Smooth muscle cell (in vitro differentiated cells): Measurements from ENCODE around the gene HDAC9. TPM values are rescaled to one million over a fixed set of nuclear protein-coding genes. Genes with fewer than 3 reads are reported as not detected.
A peak's percentile ranks its signal among the peaks of the same experiment; 100 is the strongest.

Source experiments
- DNase-seq: peaks from one replicate; lab custom pipeline; 2025; ENCODE audit not compliant: unreplicated experiment; lab: John Stamatoyannopoulos, UW
- H2AFZ ChIP-seq: fragments of 200-600 bp; sonication (generic); 2 replicates; pipeline ENCODE4 v1.6.0; 2016; ENCODE audit warnings: antibody characterized with exemption, low read depth, mild to moderate bottlenecking
- H3F3A ChIP-seq: fragments of 200-600 bp; sonication (generic); 2 replicates; pipeline ENCODE4 v1.6.0; 2017; ENCODE audit warnings: antibody characterized with exemption, low read depth
- H3K27ac ChIP-seq: fragments of 200-600 bp; sonication (generic); 2 replicates; pipeline ENCODE4 v1.5.1; 2016; ENCODE audit warnings: low read depth, mild to moderate bottlenecking
- H3K27me3 ChIP-seq: fragments of 200-600 bp; sonication (generic); 2 replicates; pipeline ENCODE4 v1.6.1; 2016; ENCODE audit warnings: low read depth, mild to moderate bottlenecking
- H3K36me3 ChIP-seq: fragments of 200-600 bp; sonication (generic); 2 replicates; pipeline ENCODE4 v1.5.1; 2016; ENCODE audit warnings: low read depth
- H3K4me1 ChIP-seq: fragments of 200-600 bp; sonication (generic); 2 replicates; pipeline ENCODE4 v1.5.1; 2016; ENCODE audit warnings: low read depth
- H3K4me2 ChIP-seq: fragments of 200-600 bp; sonication (generic); 2 replicates; pipeline ENCODE4 v1.6.0; 2016; ENCODE audit warnings: mild to moderate bottlenecking
- H3K4me3 ChIP-seq: fragments of 200-600 bp; sonication (generic); 2 replicates; pipeline ENCODE4 v1.5.1; 2016; ENCODE audit warnings: mild to moderate bottlenecking
- H3K79me2 ChIP-seq: fragments of 200-600 bp; sonication (generic); 2 replicates; pipeline ENCODE4 v1.6.0; 2016; ENCODE audit warnings: low read depth, mild to moderate bottlenecking
- H3K9ac ChIP-seq: fragments of 200-600 bp; sonication (generic); 2 replicates; pipeline ENCODE4 v1.6.0; 2016; ENCODE audit warnings: low read depth
- H3K9me3 ChIP-seq: fragments of 200-600 bp; sonication (generic); replicated peaks from 2 replicates; pipeline ENCODE4 v1.5.1; 2016; ENCODE audit warnings: low read depth
- H4K20me1 ChIP-seq: fragments of 200-600 bp; sonication (generic); 2 replicates; pipeline ENCODE4 v1.6.0; 2016; ENCODE audit warnings: low read depth
- WGBS: methylation state at CpG from one replicate; pipeline ENCODE4 v1.1.7; 2016; ENCODE audit warnings: low lambda C conversion rate; 5-methylcytosine and 5-hydroxymethylcytosine counted together
- polyA plus RNA-seq: library from polyadenylated mRNA; unstranded; fragments of >200 nt; fragmentation: Nextera tagmentation; extraction: Ambion mirVana; gene quantifications from 2 replicates; pipeline ENCODE4 v1.2.1, GENCODE V29; 2016
- total RNA-seq: library from RNA; depleted of rRNA; stranded (reverse); fragments of >200 nt; gene quantifications from 2 replicates; pipeline ENCODE4 v1.2.3, GENCODE V29; 2014
- TF ChIP-seq, protein P1 (sequence below): fragments of 200-600 bp; sonication (generic); IDR thresholded peaks from 2 replicates; pipeline ENCODE4 v1.5.1; 2017; ENCODE audit warnings: borderline replicate concordance, mild to moderate bottlenecking, antibody characterized with exemption; ENCODE audit not compliant: insufficient read depth, poor library complexity, severe bottlenecking

The HDAC9 gene
- total and polyA plus RNA-seq, 2 experiments from 2014 or later, result 2.2 to 7.1 TPM

DNA sequence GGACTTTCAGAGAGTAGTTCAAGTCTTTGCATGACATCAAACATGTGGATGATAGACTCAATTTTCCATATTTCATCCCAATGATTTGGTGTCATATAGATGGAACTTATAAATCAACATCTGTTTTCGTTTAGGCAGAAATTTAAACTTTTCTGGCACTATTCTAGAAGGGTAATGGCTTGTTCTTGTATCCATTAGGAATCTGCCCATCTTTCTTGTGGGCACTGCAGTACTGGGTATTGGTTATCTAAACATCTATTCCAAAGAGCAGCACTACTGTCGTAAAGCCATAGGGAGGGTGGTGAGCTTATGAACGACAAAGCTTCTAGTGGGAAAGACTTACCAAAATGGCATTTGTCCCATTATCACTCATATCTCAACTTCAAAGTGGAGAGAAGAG lies 348.4 kb downstream of the HDAC9 start:
- no peaks in the 10 kb centered on the region for H3F3A ChIP-seq
- no peak overlapping the region for H3K9ac ChIP-seq
- no peak overlapping the region for H3K4me2 ChIP-seq
- H3K79me2 ChIP-seq, result no peaks in the 10 kb centered on the region
- WGBS, result 64% methylated on average over 3 of the region's 3 CpGs
- no peaks in the 10 kb centered on the region for H3K9me3 ChIP-seq
- H4K20me1 ChIP-seq, result no peaks in the 10 kb centered on the region
- H2AFZ ChIP-seq, result no peak overlapping the region
- H3K27me3 ChIP-seq, result no peaks in the 10 kb centered on the region
- H3K4me3 ChIP-seq, result no peak overlapping the region
- TF ChIP-seq, protein P1, sequence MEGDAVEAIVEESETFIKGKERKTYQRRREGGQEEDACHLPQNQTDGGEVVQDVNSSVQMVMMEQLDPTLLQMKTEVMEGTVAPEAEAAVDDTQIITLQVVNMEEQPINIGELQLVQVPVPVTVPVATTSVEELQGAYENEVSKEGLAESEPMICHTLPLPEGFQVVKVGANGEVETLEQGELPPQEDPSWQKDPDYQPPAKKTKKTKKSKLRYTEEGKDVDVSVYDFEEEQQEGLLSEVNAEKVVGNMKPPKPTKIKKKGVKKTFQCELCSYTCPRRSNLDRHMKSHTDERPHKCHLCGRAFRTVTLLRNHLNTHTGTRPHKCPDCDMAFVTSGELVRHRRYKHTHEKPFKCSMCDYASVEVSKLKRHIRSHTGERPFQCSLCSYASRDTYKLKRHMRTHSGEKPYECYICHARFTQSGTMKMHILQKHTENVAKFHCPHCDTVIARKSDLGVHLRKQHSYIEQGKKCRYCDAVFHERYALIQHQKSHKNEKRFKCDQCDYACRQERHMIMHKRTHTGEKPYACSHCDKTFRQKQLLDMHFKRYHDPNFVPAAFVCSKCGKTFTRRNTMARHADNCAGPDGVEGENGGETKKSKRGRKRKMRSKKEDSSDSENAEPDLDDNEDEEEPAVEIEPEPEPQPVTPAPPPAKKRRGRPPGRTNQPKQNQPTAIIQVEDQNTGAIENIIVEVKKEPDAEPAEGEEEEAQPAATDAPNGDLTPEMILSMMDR, result no peak
- no peaks in the 10 kb centered on the region for H3K36me3 ChIP-seq
- no peak for DNase-seq
- H3K4me1 ChIP-seq, result peaks cover 7% of the 10 kb centered on the region
- no peak overlapping the region for H3K27ac ChIP-seq

DNA sequence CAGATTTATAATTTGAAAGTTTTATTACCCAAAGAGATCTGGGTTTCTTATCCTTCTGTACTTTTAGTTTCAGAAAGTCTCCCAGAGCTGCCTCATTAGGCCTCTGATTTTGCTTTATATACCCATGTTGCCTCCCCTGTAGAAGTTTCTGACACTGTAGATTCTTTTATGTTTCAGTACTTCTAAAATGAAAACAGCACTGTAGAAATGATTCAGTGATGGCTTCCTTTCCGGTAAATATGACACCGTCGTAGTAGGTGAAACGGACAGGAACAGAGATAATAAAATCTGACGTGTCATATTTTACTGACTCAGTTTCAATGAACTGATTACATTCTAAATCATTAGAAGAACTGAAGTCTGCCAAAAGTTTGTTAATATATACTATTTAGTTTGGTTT lies 349.2 kb downstream of the HDAC9 start:
- Histone ChIP-seq H3K9me3 (no peaks in the 10 kb centered on the region), H3K4me3 (no peak overlapping the region), H3K79me2 (no peaks in the 10 kb centered on the region), H3K36me3 (no peaks in the 10 kb centered on the region), H3K4me1 (peaks cover 7% of the 10 kb centered on the region), H3K27me3 (no peaks in the 10 kb centered on the region), H3K4me2 (no peak overlapping the region), H3F3A (no peaks in the 10 kb centered on the region), H4K20me1 (no peaks in the 10 kb centered on the region), H2AFZ (no peak overlapping the region), H3K9ac (no peak overlapping the region), H3K27ac (no peak overlapping the region)
- DNase-seq, result no peak
- TF ChIP-seq, protein P1, result no peak
- WGBS, result 82% methylated on average over 5 of the region's 5 CpGs

DNA sequence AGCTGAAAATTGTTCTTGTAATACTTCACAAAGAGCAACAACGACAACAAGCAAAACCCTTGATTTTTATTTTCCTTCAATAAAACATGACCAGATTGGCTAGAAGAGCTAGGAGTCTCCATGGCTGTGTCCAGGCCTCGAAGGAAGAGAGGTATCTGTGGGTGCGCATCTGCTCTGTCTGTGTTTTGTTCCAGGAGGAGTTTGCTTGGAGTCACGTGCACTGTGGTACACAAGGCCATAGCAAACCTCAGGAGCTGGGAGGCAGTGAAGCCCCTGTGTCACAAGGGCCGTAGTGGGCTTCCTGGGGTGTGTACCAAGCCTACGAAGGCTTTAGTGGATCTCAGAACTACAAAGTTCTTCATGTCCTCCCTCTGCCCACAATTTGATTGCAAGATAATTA lies 350.2 kb downstream of the HDAC9 start:
- 84% methylated on average over 6 of the region's 6 CpGs for WGBS
- H2AFZ ChIP-seq, result no peak overlapping the region

DNA sequence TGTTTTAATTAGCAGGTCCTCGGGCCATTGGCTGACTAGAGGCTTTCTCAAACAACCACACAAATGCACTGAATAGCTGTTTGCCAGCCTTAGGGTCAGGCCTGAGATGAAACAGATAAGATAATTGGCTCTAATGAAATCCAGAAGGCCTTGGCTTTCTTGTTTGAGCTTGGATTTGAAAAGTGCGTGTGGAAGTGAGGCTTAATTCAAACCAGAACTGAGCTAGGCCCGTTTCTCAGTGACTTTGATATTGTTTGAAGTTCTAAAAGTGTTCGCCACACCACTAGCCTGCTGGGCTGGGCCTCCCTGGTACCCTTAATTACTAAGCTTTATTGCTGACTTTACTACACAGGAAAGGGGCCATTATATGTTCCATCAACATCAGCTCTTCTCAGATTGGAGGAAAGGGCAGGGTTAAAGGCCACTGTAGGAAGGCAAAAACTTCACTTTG lies 351.2 kb downstream of the HDAC9 start:
- H2AFZ ChIP-seq, result peak overlapping the region; percentile 57
- H4K20me1 ChIP-seq, result no peaks in the 10 kb centered on the region
- WGBS, result 10% methylated on average over 4 of the region's 4 CpGs
- no peak overlapping the region for H3K27ac ChIP-seq
- TF ChIP-seq, protein P1, result no peak
- H3F3A ChIP-seq, result no peaks in the 10 kb centered on the region
- DNase-seq, result no peak
- peaks cover 7% of the 10 kb centered on the region for H3K4me1 ChIP-seq
- no peaks in the 10 kb centered on the region for H3K27me3 ChIP-seq
- no peak overlapping the region for H3K9ac ChIP-seq
- no peaks in the 10 kb centered on the region for H3K36me3 ChIP-seq
- H3K9me3 ChIP-seq, result no peaks in the 10 kb centered on the region
- H3K79me2 ChIP-seq, result no peaks in the 10 kb centered on the region
- no peak overlapping the region for H3K4me3 ChIP-seq
- no peak overlapping the region for H3K4me2 ChIP-seq

More for the DNA sequence above, 350.2 kb downstream of the HDAC9 start:
- no peak overlapping the region for H3K27ac ChIP-seq
- DNase-seq, result no peak
- H3K4me1 ChIP-seq, result peaks cover 7% of the 10 kb centered on the region
- H3K4me2 ChIP-seq, result no peak overlapping the region
- no peak overlapping the region for H3K9ac ChIP-seq
- H3K27me3 ChIP-seq, result no peaks in the 10 kb centered on the region
- no peaks in the 10 kb centered on the region for H3K79me2 ChIP-seq
- no peaks in the 10 kb centered on the region for H3F3A ChIP-seq
- no peaks in the 10 kb centered on the region for H3K36me3 ChIP-seq
- no peak overlapping the region for H3K4me3 ChIP-seq
- H3K9me3 ChIP-seq, result no peaks in the 10 kb centered on the region
- TF ChIP-seq, protein P1, result no peak
- H4K20me1 ChIP-seq, result no peaks in the 10 kb centered on the region
